Mucosa of rectum (tissue), 2 donors: Measurements from ENCODE around the gene BRME1.

Source experiments
- H3K27ac ChIP-seq, 2 donors: one replicate each; pipeline ENCODE4 v1.7.0; 2013; ENCODE audit warnings: inconsistent platforms in 2 of 2, low read depth in 2 of 2, low read length in 2 of 2
- H3K27me3 ChIP-seq, 2 donors: one replicate each; pipeline ENCODE4 v1.7.0; 2013; ENCODE audit warnings: low read length in 2 of 2; ENCODE audit not compliant: control insufficient read depth in 2 of 2, insufficient read depth in 2 of 2
- H3K36me3 ChIP-seq, 2 donors: one replicate each; pipeline ENCODE4 v1.7.0; 2013; ENCODE audit warnings: low read length in 2 of 2; ENCODE audit not compliant: control insufficient read depth in 2 of 2, insufficient read depth in 2 of 2
- H3K4me1 ChIP-seq, 2 donors: one replicate each; pipeline ENCODE4 v1.7.0; 2013; ENCODE audit warnings: low read length in 2 of 2, mild to moderate bottlenecking in 1 of 2; ENCODE audit not compliant: control insufficient read depth in 2 of 2, insufficient read depth in 2 of 2
- H3K4me3 ChIP-seq, 2 donors: one replicate each; pipeline ENCODE4 v1.7.0; 2013; ENCODE audit warnings: low read length in 2 of 2
- H3K9ac ChIP-seq, 2 donors: one replicate each; pipeline ENCODE4 v1.7.0; 2013; ENCODE audit warnings: low read length in 2 of 2, low read depth in 1 of 2, mild to moderate bottlenecking in 1 of 2
- H3K9me3 ChIP-seq, 2 donors: one replicate each; pipeline ENCODE4 v1.7.0; 2013; ENCODE audit warnings: low read length in 2 of 2; ENCODE audit not compliant: control insufficient read depth in 2 of 2
- donor health status: healthy.
- donor health status: Normal muscosa, but diverticular disease.

Gene BRME1

DNA sequence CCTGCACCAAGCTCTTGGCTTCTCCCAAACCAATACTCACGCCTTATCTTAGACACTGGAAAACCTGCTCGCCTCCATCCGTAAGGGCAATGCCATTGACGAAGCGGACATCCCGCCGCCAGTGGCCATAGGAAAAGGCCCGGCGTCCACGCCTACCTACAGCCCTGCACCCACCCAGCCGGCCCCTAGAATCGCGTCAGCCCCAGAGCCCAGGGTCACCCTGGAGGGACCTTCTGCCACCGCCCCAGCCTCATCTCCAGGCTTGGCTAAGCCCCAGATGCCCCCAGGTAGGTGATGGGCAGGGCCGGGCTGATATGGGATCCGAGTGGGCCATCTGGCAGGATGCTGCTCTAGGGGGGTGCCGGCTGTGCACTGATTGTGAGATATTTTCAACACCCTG is 7.4 kb upstream of the BRME1 start:
- Histone ChIP-seq H3K36me3 (peaks cover 28 to 40% of the 10 kb centered on the region in 2 donors), H3K4me3 (no peak overlapping the region), H3K27ac (no peak overlapping the region)

DNA sequence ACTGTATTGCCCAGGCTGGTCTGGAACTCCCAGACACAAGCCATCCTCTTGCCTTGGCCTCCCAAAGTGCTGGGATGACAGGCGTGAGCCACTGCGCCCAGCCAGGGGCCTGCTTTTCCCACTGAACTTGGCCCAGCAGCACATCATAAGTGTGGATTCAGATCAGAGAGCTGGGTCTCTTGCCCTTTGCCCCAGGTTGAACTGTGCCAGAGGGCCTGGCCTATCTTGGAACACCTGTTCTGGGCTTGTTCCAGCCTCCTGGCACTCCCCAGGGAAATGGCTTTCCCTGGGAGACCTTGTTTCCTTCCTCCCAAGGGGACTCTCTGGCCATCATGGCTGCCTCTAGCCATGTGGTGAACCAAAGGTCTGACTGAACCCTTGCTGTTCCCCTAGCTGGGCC is 3.5 kb upstream of the BRME1 start:
- H3K9me3 ChIP-seq, result no peaks in the 10 kb centered on the region
- H3K36me3 ChIP-seq, result peaks cover 18 to 28% of the 10 kb centered on the region in 2 donors
- H3K4me1 ChIP-seq, result peaks cover 15 to 22% of the 10 kb centered on the region in 2 donors
- no peaks in the 10 kb centered on the region for H3K27me3 ChIP-seq
- peak overlapping the region in 1 of 2 donors; percentile 78 for H3K27ac ChIP-seq
- no peak overlapping the region for H3K9ac ChIP-seq
- H3K4me3 ChIP-seq, result no peak overlapping the region

More for the DNA sequence above, 7.4 kb upstream of the BRME1 start:
- Histone ChIP-seq H3K9ac (no peak overlapping the region), H3K27me3 (no peaks in the 10 kb centered on the region), H3K9me3 (no peaks in the 10 kb centered on the region), H3K4me1 (peaks cover 4 to 18% of the 10 kb centered on the region in 2 donors)

DNA sequence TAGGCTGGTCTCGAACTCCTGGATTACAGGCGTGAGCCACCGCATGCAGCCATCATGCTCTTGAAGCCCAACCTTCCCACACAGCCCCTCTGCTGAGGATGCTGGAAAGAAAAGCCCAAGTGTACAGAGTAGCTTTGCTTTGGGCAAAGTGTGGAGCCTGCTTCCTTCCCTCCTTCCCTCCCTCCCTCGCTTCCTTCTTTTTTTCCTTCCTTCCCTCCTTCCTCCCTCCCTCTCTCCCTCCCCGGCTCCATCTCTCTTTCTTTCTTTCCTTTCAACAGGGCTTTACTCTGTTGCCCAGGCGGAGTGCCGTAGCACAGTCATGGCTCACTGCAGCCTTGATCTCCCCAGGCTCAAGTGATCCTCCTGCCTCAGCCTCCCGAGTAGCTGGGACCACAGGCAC is 2.8 kb upstream of the BRME1 start:
- Histone ChIP-seq H3K9me3 (no peaks in the 10 kb centered on the region), H3K4me3 (no peak overlapping the region), H3K4me1 (peaks cover 15 to 22% of the 10 kb centered on the region in 2 donors), H3K36me3 (peaks cover 18 to 27% of the 10 kb centered on the region in 2 donors), H3K27ac (peak overlapping the region in 1 of 2 donors; percentile 34), H3K9ac (no peak overlapping the region), H3K27me3 (no peaks in the 10 kb centered on the region)

- peak overlapping the region; percentile 73 to 96 for H3K4me3 ChIP-seq
- H3K27ac ChIP-seq, result peak overlapping the region; percentile 93 to 97
- peaks cover 5 to 12% of the 10 kb centered on the region in 2 donors for H3K36me3 ChIP-seq
- H3K9ac ChIP-seq, result peak overlapping the region; percentile 72 to 93
- H3K27me3 ChIP-seq, result no peaks in the 10 kb centered on the region
- no peaks in the 10 kb centered on the region for H3K9me3 ChIP-seq
- peaks cover 15 to 22% of the 10 kb centered on the region in 2 donors for H3K4me1 ChIP-seq
These were observed 993 bp upstream of the BRME1 start for GRCh38 chr19:13906910-13907309.

- H3K9ac ChIP-seq, result peak overlapping the region; percentile 72 to 93
- no peaks in the 10 kb centered on the region for H3K27me3 ChIP-seq
- peak overlapping the region; percentile 73 to 96 for H3K4me3 ChIP-seq
- no peaks in the 10 kb centered on the region for H3K9me3 ChIP-seq
- H3K27ac ChIP-seq, result peak overlapping the region; percentile 93 to 97
- peaks cover 5 to 12% of the 10 kb centered on the region in 2 donors for H3K36me3 ChIP-seq
- peaks cover 15 to 22% of the 10 kb centered on the region in 2 donors for H3K4me1 ChIP-seq
These were observed 596 bp upstream of the BRME1 start for GRCh38 chr19:13906521-13906904.

DNA sequence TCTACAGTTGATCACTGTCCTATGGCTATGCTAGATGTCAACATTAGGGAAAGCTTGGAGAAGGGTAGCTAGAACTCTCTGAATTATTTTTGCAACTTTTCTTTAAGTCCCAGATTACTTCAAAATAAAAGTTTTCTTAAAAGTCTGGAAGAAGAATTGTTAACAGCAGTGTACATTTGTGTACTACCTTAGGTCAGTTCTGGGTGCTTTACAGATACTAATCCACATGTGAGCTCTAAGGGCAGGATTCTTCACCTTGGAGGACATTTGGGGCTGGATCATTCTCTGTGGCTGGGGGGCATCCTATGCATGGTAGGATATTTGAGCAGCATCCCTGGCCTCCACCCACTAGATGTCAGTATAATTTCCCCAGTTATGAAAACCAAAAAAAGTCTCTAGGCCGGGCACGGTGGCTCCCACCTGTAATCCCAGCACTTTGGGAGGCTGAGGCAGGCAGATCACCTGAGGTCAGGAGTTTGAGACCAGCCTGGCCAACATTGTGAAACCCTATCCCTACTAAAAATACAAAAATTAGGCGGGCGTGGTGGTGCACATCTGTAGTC is 2.8 kb downstream of the BRME1 start:
- no peak overlapping the region for H3K27ac ChIP-seq
- H3K9me3 ChIP-seq, result no peaks in the 10 kb centered on the region
- peaks cover 18 to 19% of the 10 kb centered on the region in 2 donors for H3K4me1 ChIP-seq
- H3K9ac ChIP-seq, result no peak overlapping the region
- no peaks in the 10 kb centered on the region for H3K36me3 ChIP-seq
- no peaks in the 10 kb centered on the region for H3K27me3 ChIP-seq
- H3K4me3 ChIP-seq, result no peak overlapping the region

- H3K9ac ChIP-seq, result no peak overlapping the region
- no peaks in the 10 kb centered on the region for H3K9me3 ChIP-seq
- no peaks in the 10 kb centered on the region for H3K36me3 ChIP-seq
- H3K27ac ChIP-seq, result peak overlapping the region; percentile 64 to 77
- H3K27me3 ChIP-seq, result no peaks in the 10 kb centered on the region
- H3K4me1 ChIP-seq, result peaks cover 7 to 10% of the 10 kb centered on the region in 2 donors
- no peak overlapping the region for H3K4me3 ChIP-seq
These were observed 5.9 kb downstream of the BRME1 start for GRCh38 chr19:13899912-13900584.

DNA sequence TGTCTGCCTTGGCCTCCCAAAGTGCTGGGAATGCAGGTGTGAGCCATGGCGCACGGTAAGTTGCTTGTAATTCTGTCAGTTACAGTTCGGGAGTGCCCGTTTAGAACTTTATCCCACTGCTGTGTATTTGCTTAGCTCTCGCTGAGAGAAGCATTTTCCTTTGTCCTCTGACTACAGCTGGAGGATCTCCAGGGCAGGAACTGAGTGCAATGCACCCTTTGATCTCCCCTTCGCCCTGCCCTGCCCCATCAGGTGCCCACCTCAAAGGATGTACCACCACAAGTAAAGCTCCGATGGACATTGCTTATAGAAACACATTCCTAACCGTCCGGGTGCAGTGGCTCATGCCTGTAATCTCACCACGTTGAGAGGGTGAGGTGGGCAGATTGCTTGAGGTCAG is 6.5 kb downstream of the BRME1 start:
- Histone ChIP-seq H3K36me3 (no peaks in the 10 kb centered on the region), H3K27ac (peak overlapping the region; percentile 64 to 77)

DNA sequence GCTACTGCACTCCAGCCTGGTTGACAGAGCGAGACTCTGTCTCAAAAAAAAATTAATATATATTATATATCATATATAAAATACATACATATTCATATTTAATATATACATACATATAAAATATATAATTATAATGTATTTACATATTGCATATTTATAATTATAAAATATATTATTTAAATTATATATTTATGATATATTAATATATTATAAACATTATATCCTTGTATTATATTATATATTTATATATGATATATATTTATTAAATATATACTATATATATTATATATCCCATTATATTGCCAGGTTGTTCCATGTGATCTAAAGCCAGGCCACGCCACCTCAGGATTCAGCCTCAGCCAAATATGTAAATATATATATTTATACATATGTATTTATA is 9.7 kb downstream of the BRME1 start:
- H3K36me3 ChIP-seq, result no peaks in the 10 kb centered on the region
- H3K4me1 ChIP-seq, result peaks cover 11 to 14% of the 10 kb centered on the region in 2 donors
- H3K9me3 ChIP-seq, result no peaks in the 10 kb centered on the region
- H3K4me3 ChIP-seq, result no peak overlapping the region
- no peak overlapping the region for H3K27ac ChIP-seq
- no peaks in the 10 kb centered on the region for H3K27me3 ChIP-seq
- no peak overlapping the region for H3K9ac ChIP-seq

More for the DNA sequence above, 6.5 kb downstream of the BRME1 start:
- no peaks in the 10 kb centered on the region for H3K27me3 ChIP-seq
- H3K4me1 ChIP-seq, result peaks cover 7 to 12% of the 10 kb centered on the region in 2 donors
- H3K4me3 ChIP-seq, result no peak overlapping the region
- H3K9me3 ChIP-seq, result no peaks in the 10 kb centered on the region
- no peak overlapping the region for H3K9ac ChIP-seq

- no peaks in the 10 kb centered on the region for H3K36me3 ChIP-seq
- H3K4me3 ChIP-seq, result no peak overlapping the region
- H3K27me3 ChIP-seq, result no peaks in the 10 kb centered on the region
- no peak overlapping the region for H3K9ac ChIP-seq
- no peak overlapping the region for H3K27ac ChIP-seq
- H3K9me3 ChIP-seq, result no peaks in the 10 kb centered on the region
- peaks cover 9 to 14% of the 10 kb centered on the region in 2 donors for H3K4me1 ChIP-seq
These were observed 11.4 kb downstream of the BRME1 start for GRCh38 chr19:13894552-13894951.
